OCI-LY7 (cell line): ENCODE measurements around the gene KLHL25. TPM values are rescaled to one million over a fixed set of nuclear protein-coding genes. Genes with fewer than 3 reads are reported as not detected.

Experiments
- BruUV-seq: library from RNA; stranded (reverse); fragments of 400-500 nt; replicated peaks from 2 replicates; lab custom pipeline; 2021; lab: Mats Ljungman, UMichigan
- CTCF ChIA-PET: fragments of 300-600 bp; sonication (Branson Sonifier 250); formaldehyde crosslinking; loops from one replicate; lab custom pipeline; 2022; ENCODE audit warnings: antibody characterized with exemption; ENCODE audit not compliant: unreplicated experiment; lab: Charles Lee
- POLR2A ChIA-PET: fragments of 300-600 bp; sonication (Branson Sonifier 250); formaldehyde crosslinking; loops from one replicate; lab custom pipeline; 2022; ENCODE audit warnings: antibody characterized with exemption; lab: Charles Lee
- DNase-seq: peaks from one replicate; pipeline ENCODE4 v3.0.0-alpha.2; 2015; ENCODE audit warnings: low spot score
- H2AFZ ChIP-seq: fragments of 200-600 bp; sonication (generic), shearing (Covaris generic); 2 replicates; pipeline ENCODE4 v1.6.1; 2014; ENCODE audit warnings: mild to moderate bottlenecking, antibody characterized with exemption, low read length, moderate library complexity
- H3K27ac ChIP-seq: fragments of 200-600 bp; sonication (generic); 2 replicates; pipeline ENCODE4 v1.5.1; 2014; ENCODE audit warnings: mixed run types, low read depth, mild to moderate bottlenecking, moderate library complexity, low read length, inconsistent platforms; ENCODE audit not compliant: poor library complexity, severe bottlenecking
- H3K36me3 ChIP-seq: fragments of 200-600 bp; sonication (generic); 2 replicates; pipeline ENCODE4 v1.6.1; 2014; ENCODE audit warnings: mild to moderate bottlenecking, antibody characterized with exemption, low read length, moderate library complexity, mixed read lengths; ENCODE audit not compliant: insufficient read depth
- H3K4me1 ChIP-seq: fragments of 200-600 bp; sonication (generic); 2 replicates; pipeline ENCODE4 v1.5.1; 2014; ENCODE audit warnings: mild to moderate bottlenecking, low read length; ENCODE audit not compliant: insufficient read depth, poor library complexity, severe bottlenecking
- H3K4me2 ChIP-seq: fragments of 200-600 bp; sonication (generic); 2 replicates; pipeline ENCODE4 v1.6.1; 2014; ENCODE audit warnings: mild to moderate bottlenecking, low read length
- H3K4me3 ChIP-seq: fragments of 200-600 bp; sonication (generic); 2 replicates; pipeline ENCODE4 v1.5.1; 2014; ENCODE audit warnings: mild to moderate bottlenecking, low read depth, low read length; ENCODE audit not compliant: poor library complexity, severe bottlenecking
- H3K79me2 ChIP-seq: fragments of 200-600 bp; sonication (generic); 2 replicates; pipeline ENCODE4 v1.6.1; 2016; ENCODE audit warnings: low read depth, mild to moderate bottlenecking, low read length, moderate library complexity, mixed read lengths; ENCODE audit not compliant: insufficient read depth
- H3K9me2 ChIP-seq: fragments of 200-600 bp; sonication (generic); 2 replicates; pipeline ENCODE4 v1.6.1; 2016; ENCODE audit warnings: mild to moderate bottlenecking, low read length, mixed read lengths; ENCODE audit not compliant: insufficient read depth
- H3K9me3 ChIP-seq: fragments of 200-600 bp; sonication (generic); 2 replicates; pipeline ENCODE4 v1.6.1; 2014; ENCODE audit warnings: mild to moderate bottlenecking, mixed run types, low read length, mixed read lengths
- H4K20me1 ChIP-seq: fragments of 200-600 bp; sonication (generic); 2 replicates; pipeline ENCODE4 v1.6.1; 2014; ENCODE audit warnings: mild to moderate bottlenecking, antibody characterized with exemption, low read length, moderate library complexity, mixed read lengths; ENCODE audit not compliant: insufficient read depth
- CTCF ChIP-seq: fragments of 200-600 bp; sonication (generic); conservative IDR thresholded peaks from 2 replicates; pipeline ENCODE4 v1.5.1; 2014; ENCODE audit warnings: mild to moderate bottlenecking, antibody characterized with exemption, low read length, moderate library complexity, mixed read lengths
- EZH2phosphoT487 ChIP-seq: fragments of 200-600 bp; sonication (generic); IDR thresholded peaks from 2 replicates; pipeline ENCODE4 v1.6.1; 2018; ENCODE audit warnings: low read depth, borderline replicate concordance, mild to moderate bottlenecking, mixed run types, antibody characterized with exemption, low read length, moderate library complexity, mixed read lengths
- intact Hi-C: fragments of 100-400 bp; cut with micrococcal nuclease; formaldehyde crosslinking; loops from one replicate; pipeline ENCODE4 v1.10.0; 2022; ENCODE audit not compliant: unreplicated experiment
- total RNA-seq, 2 experiments: library from RNA; depleted of rRNA in 1 of 2; stranded (reverse); fragments of >200 nt in 1 of 2; shearing (Covaris generic) in 1 of 2; gene quantifications; 2 replicates each; pipeline ENCODE4 v1.2.3, GENCODE V29; 2014 to 2022

Gene KLHL25
- total RNA-seq, 2 experiments from 2014 or later: 5.1 to 7.7 TPM

GRCh38 chr15:85763673-85764633 lies 30.8 kb downstream of the KLHL25 start:
- H2AFZ ChIP-seq: no peak overlapping the region
- no TSS peak for BruUV-seq
- TF ChIP-seq CTCF: no peak
- no peak for TF ChIP-seq EZH2phosphoT487
- H3K79me2 ChIP-seq: no peaks in the 10 kb centered on the region
- no peak overlapping the region for H3K4me2 ChIP-seq
- POLR2A ChIA-PET: interaction anchor here (0.5 to 0.6 kb wide), 2 partner anchors 12 to 660 kb away, joined by 3 read pairs; no protein-coding TSS in a partner anchor
- H4K20me1 ChIP-seq: no peaks in the 10 kb centered on the region
- H3K27ac ChIP-seq: no peak overlapping the region
- H3K36me3 ChIP-seq: no peaks in the 10 kb centered on the region
- no peaks in the 10 kb centered on the region for H3K9me3 ChIP-seq
- CTCF ChIA-PET: interaction anchor here (0.6 kb wide), 1 partner anchor 18 kb away, joined by 3 read pairs; no protein-coding TSS in a partner anchor
- H3K4me3 ChIP-seq: no peak overlapping the region
- H3K4me1 ChIP-seq: no peaks in the 10 kb centered on the region
- intact Hi-C loops: no loop called here
- DNase-seq: no peak
- H3K9me2 ChIP-seq: no peaks in the 10 kb centered on the region

GRCh38 chr15:85763157-85763556 lies 31.6 kb downstream of the KLHL25 start:
- Histone ChIP-seq H3K4me1 (no peaks in the 10 kb centered on the region), H4K20me1 (no peaks in the 10 kb centered on the region), H3K27ac (no peak overlapping the region), H3K9me3 (no peaks in the 10 kb centered on the region), H3K79me2 (no peaks in the 10 kb centered on the region), H3K4me2 (no peak overlapping the region), H3K36me3 (no peaks in the 10 kb centered on the region), H3K9me2 (no peaks in the 10 kb centered on the region), H2AFZ (no peak overlapping the region), H3K4me3 (no peak overlapping the region)
- ChIA-PET POLR2A (interaction anchor here (0.6 kb wide), 2 partner anchors 15 to 659 kb away, joined by 3 to 4 read pairs; no protein-coding TSS in a partner anchor), CTCF (no interaction called here)
- TF ChIP-seq EZH2phosphoT487 (no peak), CTCF (no peak)
- BruUV-seq: no TSS peak
- no peak for DNase-seq
- intact Hi-C loops: no loop called here

GRCh38 chr15:85762756-85763127 lies 32.0 kb downstream of the KLHL25 start:
- intact Hi-C loops: no loop called here
- ChIA-PET CTCF (no interaction called here), POLR2A (interaction anchor here (0.6 kb wide), 1 partner anchor 16 kb away, joined by 4 read pairs; no protein-coding TSS in a partner anchor)
- DNase-seq: no peak
- Histone ChIP-seq H3K4me2 (no peak overlapping the region), H3K9me3 (no peaks in the 10 kb centered on the region), H2AFZ (no peak overlapping the region), H3K9me2 (no peaks in the 10 kb centered on the region), H3K4me1 (no peaks in the 10 kb centered on the region), H4K20me1 (no peaks in the 10 kb centered on the region), H3K4me3 (no peak overlapping the region), H3K36me3 (no peaks in the 10 kb centered on the region), H3K79me2 (no peaks in the 10 kb centered on the region), H3K27ac (no peak overlapping the region)
- no TSS peak for BruUV-seq
- TF ChIP-seq CTCF (no peak), EZH2phosphoT487 (no peak)
